CD4-positive, alpha-beta T cell treated with Interleukin-15 for 1 hour (primary cell): Measurements from ENCODE around the gene DSC3.

ENCODE experiments used
- DNase-seq: peaks from one replicate; pipeline ENCODE4 v3.0.0-alpha.2; 2020

DSC3 gene

DNA sequence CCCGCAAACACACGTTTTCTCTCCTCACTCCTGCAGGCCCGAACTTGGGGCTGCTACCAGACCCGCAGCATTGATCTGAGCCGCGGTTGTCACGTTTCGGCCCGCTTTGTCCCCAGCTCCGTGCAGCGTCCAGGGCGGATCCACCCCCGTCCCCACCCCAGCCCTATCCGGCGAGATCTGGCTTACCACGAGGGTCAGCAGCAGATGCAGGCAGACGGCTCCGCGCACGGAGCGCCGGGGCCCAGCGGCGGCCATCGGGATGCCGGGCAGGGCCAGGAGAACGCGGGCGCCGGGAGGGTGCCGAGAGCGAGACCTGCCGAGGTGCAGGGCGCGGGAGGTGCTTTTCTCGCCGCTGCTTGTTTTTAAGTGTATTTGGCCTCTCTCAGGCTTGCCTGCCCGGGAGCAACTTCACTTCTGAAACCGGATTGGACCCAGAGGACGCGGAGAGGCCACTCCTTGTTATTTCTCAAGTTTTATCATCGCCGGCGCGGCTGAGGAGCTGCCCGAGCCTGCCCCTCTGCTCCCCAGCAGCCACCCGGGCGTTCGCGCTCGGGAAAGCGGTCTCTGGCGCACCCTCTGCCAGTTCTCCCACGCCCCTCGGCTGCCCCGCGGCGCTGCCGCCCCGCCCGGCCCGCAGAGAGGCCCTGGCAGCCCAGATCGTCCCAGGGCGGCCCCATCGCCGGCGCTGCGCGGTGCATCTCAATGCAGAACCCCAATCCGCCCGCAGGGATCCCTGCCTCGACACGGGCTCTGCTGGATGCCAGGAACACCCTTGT, at the start of gene DSC3:
Gene DSC3, minus strand, starts transcription at position 337 of the 776 bp plus-strand sequence. Its CDS starts 82 bp downstream, at position 255.
- DNase-seq: no peak

DNA sequence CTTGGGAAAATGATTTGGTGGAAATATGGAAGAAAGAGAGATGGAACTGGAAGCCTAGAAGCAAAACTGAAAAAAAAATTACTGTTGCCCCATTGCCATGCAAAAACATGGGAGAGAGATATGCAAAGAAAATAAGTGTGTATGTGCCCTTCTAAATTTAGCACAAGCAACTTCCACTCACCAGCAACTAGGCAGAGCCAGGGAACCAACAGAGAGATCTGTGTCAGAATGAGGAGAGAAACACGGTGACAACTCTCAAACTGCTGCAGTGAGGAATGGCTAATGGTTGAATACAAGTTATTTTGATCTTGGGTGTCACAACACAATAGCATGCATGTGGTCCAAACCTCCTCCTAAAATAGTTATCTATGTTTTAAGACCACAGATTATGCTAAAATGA, 48.8 kb upstream of the DSC3 start:
- DNase-seq: no peak

DNA sequence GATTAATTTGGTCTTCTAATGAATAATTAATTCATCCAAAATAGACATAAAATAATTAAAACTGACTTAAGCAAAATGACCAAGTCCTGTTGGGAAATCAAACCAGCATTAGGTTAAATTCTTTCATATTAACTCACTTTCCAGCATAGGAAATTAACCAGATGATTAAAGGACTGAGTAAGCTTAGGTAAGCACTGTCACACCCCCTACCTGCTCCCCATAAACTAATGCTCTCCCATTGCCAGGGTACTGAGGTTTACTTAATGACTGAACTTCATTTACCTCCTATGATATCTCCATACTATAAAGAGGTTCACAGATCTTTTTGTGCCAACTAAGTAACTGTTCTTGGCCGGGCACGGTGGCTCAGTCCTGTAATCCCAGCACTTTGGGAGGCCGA, 46.0 kb upstream of the DSC3 start:
- DNase-seq: no peak

- no peak for DNase-seq
These were observed 37.4 kb upstream of the DSC3 start for GRCh38 chr18:31079973-31080372.

GRCh38 chr18:31077878-31078277, 35.3 kb upstream of the DSC3 start:
- no peak for DNase-seq

DNA sequence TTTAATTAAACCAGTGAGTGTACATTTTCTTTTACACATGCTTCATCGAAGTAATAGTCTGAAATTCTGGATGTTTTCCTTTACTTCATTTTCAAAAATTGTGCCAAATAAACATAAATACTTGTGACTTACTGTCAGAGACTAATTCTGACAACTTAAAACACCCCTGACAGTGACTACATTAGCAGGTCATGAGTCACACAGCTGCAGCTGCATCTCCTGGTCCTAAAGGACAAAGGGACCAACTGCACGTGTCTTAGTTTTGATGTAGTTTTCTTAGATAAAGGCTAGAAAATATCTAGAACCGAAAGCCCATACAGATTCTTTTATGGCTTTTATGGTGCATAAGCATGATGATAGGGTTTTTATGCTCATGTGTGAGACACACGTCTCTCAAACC, 29.6 kb upstream of the DSC3 start:
- no peak for DNase-seq

DNA sequence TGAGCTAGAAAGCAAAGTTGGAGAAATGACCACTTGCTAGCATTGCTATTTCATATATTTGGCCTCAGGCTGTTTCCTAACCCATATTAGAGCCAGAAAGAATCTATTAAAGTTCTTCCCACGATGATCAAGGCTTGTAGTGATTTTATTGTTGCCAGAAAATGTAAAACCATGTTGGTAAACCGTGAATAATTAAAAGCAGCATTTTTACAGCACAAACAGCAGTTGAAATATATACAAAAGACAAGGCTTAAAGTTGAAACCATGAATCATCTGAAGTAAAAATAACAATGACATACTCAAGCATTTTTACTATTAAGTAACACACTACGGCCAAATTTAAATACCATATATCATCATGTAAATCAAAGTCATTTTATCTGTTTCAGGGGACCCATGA, 27.7 kb upstream of the DSC3 start:
- DNase-seq: no peak

DNA sequence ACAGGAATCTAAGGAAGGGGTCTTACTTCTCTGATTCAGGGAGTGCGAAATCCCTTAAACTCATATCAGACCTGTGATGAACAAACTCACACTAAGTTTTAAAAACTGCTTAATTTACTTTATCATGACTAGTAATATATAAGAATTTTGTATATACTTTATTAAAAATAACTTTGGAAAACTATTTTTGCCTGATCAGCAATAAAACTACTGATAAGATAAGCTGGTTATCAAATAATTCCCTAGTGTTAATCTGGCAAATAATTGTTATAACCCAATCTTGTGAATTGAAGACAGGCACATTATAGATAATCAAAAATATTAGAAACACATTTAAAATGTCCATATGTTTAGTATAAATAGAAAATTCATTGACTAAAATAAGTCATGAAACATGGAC, 23.7 kb upstream of the DSC3 start:
- no peak for DNase-seq

- no peak for DNase-seq
These were observed 22.7 kb upstream of the DSC3 start for GRCh38 chr18:31065036-31065773.

- DNase-seq: no peak
These were observed 21.6 kb upstream of the DSC3 start for GRCh38 chr18:31064130-31064529.

DNA sequence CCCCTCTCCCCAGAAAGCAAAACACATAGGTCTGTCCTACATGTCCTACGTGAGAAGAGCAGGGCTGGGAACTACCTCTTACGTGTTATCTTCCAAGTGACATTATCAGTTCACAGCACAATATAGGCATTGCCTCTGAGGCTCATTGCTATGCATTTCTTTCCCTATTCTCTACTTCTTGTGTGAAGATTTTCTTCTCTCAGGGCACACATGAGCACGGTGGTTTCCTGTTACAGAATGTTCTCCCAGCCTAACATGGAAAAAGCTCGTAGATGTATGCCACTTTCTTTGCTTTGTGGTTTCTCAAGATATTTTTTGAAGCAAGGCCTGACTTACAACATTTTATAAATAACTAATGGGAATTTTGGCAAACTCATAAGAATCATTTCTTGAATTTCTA, 19.4 kb upstream of the DSC3 start:
- no peak for DNase-seq

- DNase-seq: no peak
These were observed 16.4 kb upstream of the DSC3 start for GRCh38 chr18:31058897-31059296.

- no peak for DNase-seq
These were observed 15.4 kb upstream of the DSC3 start for GRCh38 chr18:31057917-31058316.

GRCh38 chr18:31057051-31057450, 14.5 kb upstream of the DSC3 start:
- no peak for DNase-seq

- DNase-seq: no peak
These were observed 13.8 kb upstream of the DSC3 start for GRCh38 chr18:31056296-31056695.

- DNase-seq: no peak
These were observed 8.1 kb upstream of the DSC3 start for GRCh38 chr18:31050635-31051034.

GRCh38 chr18:31049189-31049588, 6.6 kb upstream of the DSC3 start:
- no peak for DNase-seq

DNA sequence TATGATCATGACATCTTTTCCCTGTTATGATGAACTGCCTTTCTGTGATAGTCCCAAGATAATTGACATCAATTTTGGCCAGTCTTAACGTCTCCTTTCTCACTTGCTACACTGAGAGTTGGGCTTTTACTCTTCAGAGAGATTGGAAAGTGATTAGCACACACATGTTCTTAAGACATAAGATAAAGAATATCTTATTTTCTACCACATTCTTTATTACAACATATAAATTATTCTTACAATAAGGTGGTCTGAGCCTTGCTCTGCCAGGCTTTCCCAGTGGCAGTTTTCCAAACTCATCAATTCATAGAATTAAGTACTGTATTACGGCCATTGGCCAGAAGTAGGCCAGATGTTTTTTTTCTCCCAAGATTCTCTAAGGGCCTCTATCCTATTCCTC, 5.7 kb upstream of the DSC3 start:
- DNase-seq: no peak

DNA sequence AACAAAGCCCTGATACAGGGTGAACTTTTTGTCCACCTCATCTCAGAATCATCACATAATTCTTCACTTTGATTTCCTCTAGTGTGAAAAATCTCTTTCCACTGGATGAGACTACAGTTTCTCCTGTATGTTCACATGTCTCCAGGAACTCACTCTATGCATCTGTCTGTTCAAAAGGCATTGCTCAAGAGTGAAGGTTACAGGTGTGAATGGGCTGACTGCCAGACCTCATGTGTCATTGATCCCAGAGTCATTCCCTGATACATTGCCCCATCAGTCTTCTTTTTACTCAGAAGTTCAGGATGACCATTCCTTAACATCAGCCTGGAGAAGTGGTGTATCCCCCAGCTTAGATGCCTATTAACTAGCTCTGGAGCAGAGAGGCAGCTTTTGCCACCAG, 4.4 kb upstream of the DSC3 start:
- DNase-seq: no peak

GRCh38 chr18:31045599-31045998, 3.1 kb upstream of the DSC3 start:
- no peak for DNase-seq

DNA sequence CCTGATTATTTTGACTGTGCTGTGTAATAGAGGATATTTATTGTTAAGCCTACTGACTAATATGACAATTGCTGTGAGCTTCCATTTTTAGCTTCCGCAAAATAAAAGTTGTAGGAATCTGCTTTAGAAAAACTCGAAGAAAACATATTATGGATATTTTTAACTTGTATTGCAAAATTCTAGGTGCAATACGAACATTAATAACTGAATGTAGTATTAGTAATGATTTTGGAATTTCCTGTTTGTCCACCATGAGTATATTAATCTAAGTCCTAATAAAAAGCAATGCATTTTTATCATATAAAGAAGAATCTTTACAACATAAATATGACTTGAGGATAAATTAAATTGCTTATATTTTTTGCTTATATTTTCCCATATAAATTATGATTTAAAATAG, 2.4 kb upstream of the DSC3 start:
- DNase-seq: no peak

- DNase-seq: no peak
These were observed 1.2 kb upstream of the DSC3 start for GRCh38 chr18:31043709-31044108.

DNA sequence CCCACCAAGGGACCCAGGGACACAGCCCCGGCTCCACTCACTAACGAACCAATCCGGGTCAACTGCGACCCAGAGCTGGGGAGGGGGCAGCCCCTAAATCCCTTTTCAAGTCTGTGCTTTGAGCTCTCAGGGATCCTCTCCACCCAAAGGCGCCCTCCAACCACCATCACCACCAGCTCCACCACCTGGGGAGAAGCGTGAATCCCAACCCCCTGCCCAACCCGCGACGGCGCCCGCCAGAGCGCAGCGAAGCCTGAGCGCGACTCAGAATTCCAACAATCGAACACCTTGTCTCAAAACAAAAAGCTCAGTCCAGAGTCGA, 497 bp downstream of the DSC3 start:
- no peak for DNase-seq

- no peak for DNase-seq
These were observed 1.1 kb downstream of the DSC3 start for GRCh38 chr18:31041271-31042083.
